SU-DHL-6 (cell line): Measurements from ENCODE around the gene CIAO3.

Source experiments
- H2AFZ ChIP-seq: fragments of 200-600 bp; sonication (generic); 2 replicates; pipeline ENCODE4 v1.6.1; 2014; ENCODE audit warnings: low read depth, mild to moderate bottlenecking, moderate library complexity, mixed read lengths, antibody characterized with exemption, low read length; ENCODE audit not compliant: severe bottlenecking
- H3F3A ChIP-seq: fragments of 200-600 bp; shearing (Covaris generic); 2 replicates; pipeline ENCODE4 v1.6.0; 2016; ENCODE audit warnings: antibody characterized with exemption, mild to moderate bottlenecking; ENCODE audit not compliant: insufficient read depth
- H3K27ac ChIP-seq: fragments of 200-600 bp; sonication (generic); 2 replicates; pipeline ENCODE4 v1.5.1; 2016; ENCODE audit warnings: low read depth, mild to moderate bottlenecking, low read length, moderate library complexity, mixed read lengths
- H3K27me3 ChIP-seq: fragments of 200-600 bp; sonication (generic), shearing (Covaris generic); 2 replicates; pipeline ENCODE4 v1.6.0; 2014; ENCODE audit warnings: mild to moderate bottlenecking, low read length
- H3K36me3 ChIP-seq: fragments of 200-600 bp; sonication (generic); 2 replicates; pipeline ENCODE4 v1.6.1; 2014; ENCODE audit warnings: mild to moderate bottlenecking, low read length, mixed read lengths
- H3K4me2 ChIP-seq: fragments of 300-600, 200-600 bp; shearing (Covaris generic), sonication (generic); 2 replicates; pipeline ENCODE4 v1.6.0; 2014; ENCODE audit warnings: low read length, low read depth, mild to moderate bottlenecking; ENCODE audit not compliant: poor library complexity, severe bottlenecking
- H3K4me3 ChIP-seq: fragments of 200-600 bp; sonication (generic); 2 replicates; pipeline ENCODE4 v1.5.1; 2014; ENCODE audit warnings: antibody characterized with exemption, low read length, mild to moderate bottlenecking, mixed read lengths; ENCODE audit not compliant: insufficient read depth, poor library complexity, severe bottlenecking
- H3K79me2 ChIP-seq: fragments of 200-600 bp; sonication (generic); 2 replicates; pipeline ENCODE4 v1.6.1; 2014; ENCODE audit warnings: mild to moderate bottlenecking, low read length, moderate library complexity; ENCODE audit not compliant: insufficient read depth
- H3K9ac ChIP-seq: fragments of 200-600 bp; sonication (generic); 2 replicates; pipeline ENCODE4 v1.7.0; 2014; ENCODE audit warnings: mild to moderate bottlenecking, low read length
- H3K9me2 ChIP-seq: fragments of 200-600 bp; sonication (generic); replicated peaks from 2 replicates; pipeline ENCODE4 v1.6.1; 2014; ENCODE audit warnings: low read length; ENCODE audit not compliant: insufficient read depth
- H3K9me3 ChIP-seq: fragments of 200-600 bp; sonication (generic); 2 replicates; pipeline ENCODE4 v1.6.1; 2014; ENCODE audit warnings: low read length, mixed read lengths; ENCODE audit not compliant: insufficient read depth
- H4K20me1 ChIP-seq: fragments of 200-600 bp; sonication (generic); 2 replicates; pipeline ENCODE4 v1.6.1; 2014; ENCODE audit warnings: low read depth, mild to moderate bottlenecking, antibody characterized with exemption, low read length, moderate library complexity, mixed read lengths
- EZH2phosphoT487 ChIP-seq: fragments of 200-600 bp; sonication (generic), shearing (Covaris generic); conservative IDR thresholded peaks from 2 replicates; pipeline ENCODE4 v1.6.1; 2018; ENCODE audit warnings: mild to moderate bottlenecking, antibody characterized with exemption, low read length, moderate library complexity, mixed read lengths
- TF ChIP-seq, protein P1 (sequence below): fragments of 200-600 bp; sonication (generic); IDR thresholded peaks from one replicate; pipeline ENCODE4 v1.5.1; 2017; ENCODE audit warnings: antibody characterized with exemption, mild to moderate bottlenecking, low read length, moderate library complexity; ENCODE audit not compliant: insufficient read depth, poor library complexity, severe bottlenecking

CIAO3 gene

GRCh38 chr16:727291-727977 is 13.4 kb downstream of the CIAO3 start:
- peaks cover 20% of the 10 kb centered on the region for H3F3A ChIP-seq
- TF ChIP-seq, protein P1, sequence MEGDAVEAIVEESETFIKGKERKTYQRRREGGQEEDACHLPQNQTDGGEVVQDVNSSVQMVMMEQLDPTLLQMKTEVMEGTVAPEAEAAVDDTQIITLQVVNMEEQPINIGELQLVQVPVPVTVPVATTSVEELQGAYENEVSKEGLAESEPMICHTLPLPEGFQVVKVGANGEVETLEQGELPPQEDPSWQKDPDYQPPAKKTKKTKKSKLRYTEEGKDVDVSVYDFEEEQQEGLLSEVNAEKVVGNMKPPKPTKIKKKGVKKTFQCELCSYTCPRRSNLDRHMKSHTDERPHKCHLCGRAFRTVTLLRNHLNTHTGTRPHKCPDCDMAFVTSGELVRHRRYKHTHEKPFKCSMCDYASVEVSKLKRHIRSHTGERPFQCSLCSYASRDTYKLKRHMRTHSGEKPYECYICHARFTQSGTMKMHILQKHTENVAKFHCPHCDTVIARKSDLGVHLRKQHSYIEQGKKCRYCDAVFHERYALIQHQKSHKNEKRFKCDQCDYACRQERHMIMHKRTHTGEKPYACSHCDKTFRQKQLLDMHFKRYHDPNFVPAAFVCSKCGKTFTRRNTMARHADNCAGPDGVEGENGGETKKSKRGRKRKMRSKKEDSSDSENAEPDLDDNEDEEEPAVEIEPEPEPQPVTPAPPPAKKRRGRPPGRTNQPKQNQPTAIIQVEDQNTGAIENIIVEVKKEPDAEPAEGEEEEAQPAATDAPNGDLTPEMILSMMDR = no peak
- no peak for TF ChIP-seq EZH2phosphoT487
- peak overlapping the region; percentile 84 for H3K9ac ChIP-seq
- peak overlapping the region; percentile 75 for H3K27ac ChIP-seq
- H3K4me2 ChIP-seq = peak overlapping the region; percentile 85
- no peaks in the 10 kb centered on the region for H3K9me2 ChIP-seq
- H3K36me3 ChIP-seq = no peaks in the 10 kb centered on the region
- no peaks in the 10 kb centered on the region for H3K27me3 ChIP-seq
- no peaks in the 10 kb centered on the region for H3K79me2 ChIP-seq
- peak overlapping the region; percentile 86 for H3K4me3 ChIP-seq
- no peak overlapping the region for H2AFZ ChIP-seq
- no peaks in the 10 kb centered on the region for H3K9me3 ChIP-seq
- H4K20me1 ChIP-seq = no peaks in the 10 kb centered on the region

- H4K20me1 ChIP-seq = no peaks in the 10 kb centered on the region; the same call in 1 of the 2 replicates
- H3F3A ChIP-seq = peaks cover 20% of the 10 kb centered on the region
- H3K4me2 ChIP-seq = peak within 1 kb of the TSS; percentile 85
- TF ChIP-seq, protein P1 = no peak
- TF ChIP-seq EZH2phosphoT487 = no peak
- H3K9ac ChIP-seq = peak within 1 kb of the TSS; percentile 84
- H2AFZ ChIP-seq = no peak within 1 kb of the TSS
- no peaks in the 10 kb centered on the region for H3K79me2 ChIP-seq
- no peaks in the 10 kb centered on the region for H3K27me3 ChIP-seq
- no peaks in the 10 kb centered on the region for H3K36me3 ChIP-seq
- peak within 1 kb of the TSS; percentile 86 for H3K4me3 ChIP-seq
- H3K9me2 ChIP-seq = no peaks in the 10 kb centered on the region
- H3K9me3 ChIP-seq = no peaks in the 10 kb centered on the region
- H3K27ac ChIP-seq = peak within 1 kb of the TSS; percentile 75
Measured at GRCh38 chr16:726438-727290, 14.1 kb downstream of the CIAO3 start, which contains the start of the genes CCDC78 and HAGHL. Gene CCDC78, minus strand, starts transcription at chr16:726443. Its CDS starts 76 bp downstream, at chr16:726367. Gene HAGHL, plus strand, starts transcription at chr16:727106. Its CDS starts 404 bp downstream, at chr16:727510.

DNA sequence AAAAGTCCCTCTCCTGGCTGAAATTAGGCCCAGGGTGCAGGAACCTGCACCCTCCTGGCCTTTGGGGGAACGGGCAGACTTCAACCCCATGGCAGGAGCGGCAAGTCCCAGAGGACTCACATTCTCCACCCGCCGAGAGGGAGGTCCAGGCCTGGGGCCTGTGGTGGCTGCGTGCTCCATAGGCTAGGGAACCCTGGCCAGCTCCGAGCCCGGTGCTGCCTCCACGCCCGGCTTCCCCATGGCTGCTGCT is 14.7 kb downstream of the CIAO3 start:
- Histone ChIP-seq H2AFZ (no peak overlapping the region), H3K27me3 (no peaks in the 10 kb centered on the region), H4K20me1 (no peaks in the 10 kb centered on the region; the same call in 1 of the 2 replicates), H3K9me3 (no peaks in the 10 kb centered on the region), H3K27ac (peak overlapping the region; percentile 75), H3K9ac (peak overlapping the region; percentile 84), H3K4me2 (peak overlapping the region; percentile 85), H3K9me2 (no peaks in the 10 kb centered on the region), H3K79me2 (no peaks in the 10 kb centered on the region), H3F3A (peaks cover 20% of the 10 kb centered on the region), H3K36me3 (no peaks in the 10 kb centered on the region), H3K4me3 (no peak overlapping the region)
- TF ChIP-seq EZH2phosphoT487 = no peak
- TF ChIP-seq, protein P1 = no peak
